ENCODE measurements around the gene ZFHX2. TPM values are rescaled to one million over a fixed set of nuclear protein-coding genes. Genes with fewer than 3 reads are reported as not detected.

Gene ZFHX2
- total and polyA plus RNA-seq, 2 of the 13 experiments (the other 11 are each of a cell fraction or from before 2014, with no cell fraction given) = 0.17 to 0.44 TPM

- TF ChIP-seq ONECUT2 (CRISPR knock-in tag; IDR thresholded peaks at IDR 0.05) = no peak
- no peak for TF ChIP-seq PRMT3 (CRISPR knock-in tag; IDR thresholded peaks at IDR 0.05; ENCODE audit: borderline replicate concordance, low read depth)
- TF ChIP-seq RARA (CRISPR knock-in tag; IDR thresholded peaks at IDR 0.05) = no peak
- no peak for TF ChIP-seq TMF1 (CRISPR knock-in tag; IDR thresholded peaks at IDR 0.05; ENCODE audit: low read depth)
- no peak for TF ChIP-seq CCDC6 (CRISPR knock-in tag; IDR thresholded peaks at IDR 0.05)
- TF ChIP-seq BATF2 (CRISPR knock-in tag; IDR thresholded peaks at IDR 0.05) = no peak
- no peak for TF ChIP-seq ZNF629 (CRISPR knock-in tag; conservative IDR thresholded peaks at IDR 0.05)
- TF ChIP-seq SP4 (CRISPR knock-in tag; IDR thresholded peaks at IDR 0.05) = no peak
- no peak for TF ChIP-seq ZHX2 (IDR thresholded peaks at IDR 0.05; ENCODE audit: low read depth)
- no peak for TF ChIP-seq ZHX2 (CRISPR knock-in tag; IDR thresholded peaks at IDR 0.05; ENCODE audit: borderline replicate concordance)
- 0 out of 2 replicates have a peak, but pooled peaks have one; percentile 13 for TF ChIP-seq REL (CRISPR knock-in tag; conservative IDR thresholded peaks at IDR 0.05)
- no peak for TF ChIP-seq ZBTB10 (CRISPR knock-in tag; IDR thresholded peaks at IDR 0.05; ENCODE audit: borderline replicate concordance)
- TF ChIP-seq ATF6 (CRISPR knock-in tag; conservative IDR thresholded peaks at IDR 0.05) = no peak
- TF ChIP-seq ARNTL (CRISPR knock-in tag; IDR thresholded peaks at IDR 0.05) = 0 out of 2 replicates have a peak, but pooled peaks have one; percentile 25
- TF ChIP-seq ZNF274 (CRISPR knock-in tag; IDR thresholded peaks at IDR 0.05) = peak; percentile 4; the same call in 1 of the 2 replicates
- no peak for TF ChIP-seq HNRNPK (IDR thresholded peaks at IDR 0.05; ENCODE audit: low read depth, low read length, poor library complexity, severe bottlenecking)
Observed at GRCh38 chr14:23556700-23557440, 5.3 kb upstream of the ZFHX2 start (continued).

Measured in HepG2 (cell line).